Hepatic stellate cell (primary cell): ENCODE data around the gene ADH4.

Experiments used
- DNase-seq: peaks from one replicate; pipeline ENCODE4 v3.0.0; 2011; ENCODE audit warnings: low spot score

Gene ADH4

DNA sequence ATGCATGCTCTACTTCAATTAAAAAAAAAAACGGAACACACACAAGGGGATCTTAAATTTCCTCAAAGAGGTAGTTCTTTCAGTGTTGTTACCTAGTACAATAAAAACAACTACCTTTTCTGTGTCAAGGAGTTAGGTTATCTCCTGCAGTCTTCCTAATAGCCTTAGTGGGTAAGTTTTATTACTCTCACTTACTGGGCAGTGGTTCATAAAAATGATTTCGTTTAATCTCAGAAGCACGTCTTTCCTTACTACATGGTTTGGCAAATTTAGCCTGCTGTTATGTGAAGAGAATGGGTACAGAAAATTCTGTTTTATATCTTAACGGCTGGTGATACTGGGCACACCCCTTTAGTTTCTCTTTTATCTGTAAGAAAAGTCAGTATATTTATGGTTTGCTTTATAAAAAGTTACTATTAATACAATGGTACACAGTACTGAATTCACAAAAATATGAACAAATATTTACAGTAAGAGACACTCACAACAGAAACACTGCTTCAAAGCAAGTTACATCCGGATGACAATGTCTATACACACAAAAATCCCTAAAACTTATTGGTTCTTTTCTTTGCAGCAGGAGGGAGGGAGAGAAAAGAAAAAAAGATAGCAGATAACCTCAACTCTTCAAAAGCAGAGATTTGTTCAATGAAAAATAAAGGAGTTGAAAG, 64.3 kb downstream of the ADH4 start:
- DNase-seq = no peak

- DNase-seq = no peak
Measured at GRCh38 chr4:99078931-99079624, 65.0 kb downstream of the ADH4 start.

- no peak for DNase-seq
Measured at GRCh38 chr4:99078336-99078735, 65.8 kb downstream of the ADH4 start.

GRCh38 chr4:99077177-99077576, 66.9 kb downstream of the ADH4 start:
- DNase-seq = no peak

DNA sequence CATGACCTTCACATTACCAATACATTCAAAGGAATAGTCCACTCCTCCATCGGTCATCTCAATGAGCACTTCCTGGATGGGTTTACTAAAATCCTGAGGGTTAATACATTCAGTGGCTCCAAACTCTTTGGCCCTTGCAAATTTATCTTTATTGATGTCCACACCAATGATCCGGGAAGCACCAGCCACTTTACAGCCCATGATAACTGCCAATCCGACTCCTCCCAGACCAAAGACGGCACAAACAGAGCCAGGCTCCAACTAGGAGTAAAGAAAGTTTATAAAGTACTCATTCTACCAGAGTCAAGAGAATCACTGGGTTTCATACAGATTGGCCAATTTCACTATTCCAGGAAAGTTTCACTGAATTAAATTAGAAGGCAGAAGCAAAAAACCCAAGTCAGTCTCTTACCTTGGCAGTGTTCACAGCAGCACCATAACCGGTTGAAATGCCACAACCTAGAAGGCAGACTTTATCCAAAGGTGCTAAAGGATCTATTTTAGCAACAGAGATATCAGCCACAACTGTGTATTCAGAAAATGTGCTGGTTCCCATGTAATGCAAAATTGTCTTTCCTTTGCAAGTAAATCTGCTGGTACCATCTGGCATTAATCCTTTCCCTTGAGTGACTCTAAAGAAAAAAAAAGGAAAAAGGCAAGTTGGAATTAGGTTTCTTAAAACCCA, 67.7 kb downstream of the ADH4 start:
- DNase-seq = no peak

- DNase-seq = no peak
Measured at GRCh38 chr4:99074816-99075215, 69.3 kb downstream of the ADH4 start.
